Placental pericyte (primary cell): ENCODE data around the gene OR5H6. TPM values are rescaled to one million over a fixed set of nuclear protein-coding genes. Genes with fewer than 3 reads are reported as not detected.

Experiments used
- total RNA-seq: library from RNA; depleted of rRNA; stranded (reverse); fragments of >200 nt; gene quantifications from 2 replicates; pipeline ENCODE4 v1.2.3, GENCODE V29; 2012

Gene OR5H6
- total RNA-seq, result not detected in 2 replicates

DNA sequence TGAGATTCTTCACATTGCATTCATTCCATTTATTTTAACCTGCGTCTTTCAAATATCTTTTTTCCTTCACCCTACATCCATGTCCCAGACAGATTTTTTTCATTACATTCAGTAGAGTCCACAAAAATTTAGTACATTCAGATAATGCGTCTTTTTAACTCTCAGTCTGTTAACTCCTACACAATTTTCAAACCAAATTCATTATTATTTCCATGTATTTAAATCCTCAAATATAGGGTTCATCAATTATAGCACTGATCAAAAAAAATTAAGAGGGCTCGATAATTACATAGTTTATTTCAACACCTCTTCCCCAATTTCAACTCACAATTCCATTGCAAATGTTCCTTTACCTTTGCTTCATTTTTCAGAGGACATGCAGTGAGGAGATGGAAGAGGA is at the start of gene OR5H6:
Gene OR5H6 (plus strand): TSS at position 301 of the 400 bp plus-strand sequence. CDS start 89 bp downstream, at position 390.

DNA sequence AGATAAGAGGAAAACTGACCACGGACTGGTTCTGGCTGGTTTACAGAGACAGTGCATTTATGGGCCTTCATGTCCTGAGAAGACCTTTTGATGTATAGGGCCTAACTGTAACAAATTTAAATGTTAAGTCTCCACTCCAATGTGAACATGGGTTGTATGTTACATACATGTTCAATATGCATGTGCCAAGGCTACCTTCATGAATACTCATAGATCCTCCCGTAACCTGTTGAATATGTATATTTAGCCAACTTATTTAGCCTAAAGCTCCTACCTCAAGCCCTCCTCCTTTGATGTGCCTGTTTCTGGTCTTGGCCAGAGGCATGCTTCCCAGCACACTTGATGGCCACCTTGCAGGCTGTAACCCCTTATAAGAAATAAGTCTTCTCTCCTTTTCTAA is 18.2 kb downstream of the OR5H6 start, which contains the start of gene OR5H2:
Gene OR5H2 (plus strand): TSS at position 301 of the 400 bp plus-strand sequence. CDS start 398 bp downstream, outside the sequence.

Other genes with a start within 250 kb of the OR5H6 start
- gene GABRR3, start 228.9 kb upstream of the OR5H6 start, total RNA-seq, result not detected in 2 replicates
- gene OR5AC2, start 177.1 kb upstream of the OR5H6 start, total RNA-seq, result not detected in 2 replicates
- not detected in 2 replicates for gene OR5H1, start 133.5 kb upstream of the OR5H6 start, total RNA-seq
- not detected in 2 replicates for gene OR5H14, start 116.8 kb upstream of the OR5H6 start, total RNA-seq
- not detected in 2 replicates for gene OR5H15, start 97.5 kb upstream of the OR5H6 start, total RNA-seq
- gene OR5H2, start 18.3 kb downstream of the OR5H6 start, total RNA-seq, result not detected in 2 replicates
- not detected in 2 replicates for gene OR5K4, start 89.6 kb downstream of the OR5H6 start, total RNA-seq
- not detected in 2 replicates for gene OR5K3, start 126.4 kb downstream of the OR5H6 start, total RNA-seq
- not detected in 2 replicates for gene OR5K1, start 199.0 kb downstream of the OR5H6 start, total RNA-seq
- gene OR5K2, start 233.4 kb downstream of the OR5H6 start, total RNA-seq, result not detected in 2 replicates